ENCODE results near the gene ETFA. TPM values are rescaled to one million over a fixed set of nuclear protein-coding genes. Genes with fewer than 3 reads are reported as not detected.
A peak's percentile ranks its signal among the peaks of the same experiment; 100 is the strongest.

The ETFA gene
- total RNA-seq, 4 donors from 2014 or later: 90.9 to 233 (median 99.9) TPM

GRCh38 chr15:76196269-76197231, 114.7 kb downstream of the ETFA start:
- H3K36me3 ChIP-seq: no peaks in the 10 kb centered on the region
- no peaks in the 10 kb centered on the region for H3K27me3 ChIP-seq
- TF ChIP-seq CTCF (IDR thresholded peaks at IDR 0.05) (peak in 1 of 4 experiments; percentile 17), POLR2A (IDR thresholded peaks at IDR 0.05) (no peak)
- H3K4me1 ChIP-seq: peaks cover 4 to 6% of the 10 kb centered on the region in 2 donors
- DNase-seq: peak; percentile 87 to 93
- no peak overlapping the region for H3K4me3 ChIP-seq
- H3K27ac ChIP-seq: peak overlapping the region in 1 of 2 donors; percentile 18
- no peaks in the 10 kb centered on the region for H3K9me3 ChIP-seq
- intact Hi-C loops (cut with DNase I; ENCODE audit: low total_unique reads): no loop called here

DNA sequence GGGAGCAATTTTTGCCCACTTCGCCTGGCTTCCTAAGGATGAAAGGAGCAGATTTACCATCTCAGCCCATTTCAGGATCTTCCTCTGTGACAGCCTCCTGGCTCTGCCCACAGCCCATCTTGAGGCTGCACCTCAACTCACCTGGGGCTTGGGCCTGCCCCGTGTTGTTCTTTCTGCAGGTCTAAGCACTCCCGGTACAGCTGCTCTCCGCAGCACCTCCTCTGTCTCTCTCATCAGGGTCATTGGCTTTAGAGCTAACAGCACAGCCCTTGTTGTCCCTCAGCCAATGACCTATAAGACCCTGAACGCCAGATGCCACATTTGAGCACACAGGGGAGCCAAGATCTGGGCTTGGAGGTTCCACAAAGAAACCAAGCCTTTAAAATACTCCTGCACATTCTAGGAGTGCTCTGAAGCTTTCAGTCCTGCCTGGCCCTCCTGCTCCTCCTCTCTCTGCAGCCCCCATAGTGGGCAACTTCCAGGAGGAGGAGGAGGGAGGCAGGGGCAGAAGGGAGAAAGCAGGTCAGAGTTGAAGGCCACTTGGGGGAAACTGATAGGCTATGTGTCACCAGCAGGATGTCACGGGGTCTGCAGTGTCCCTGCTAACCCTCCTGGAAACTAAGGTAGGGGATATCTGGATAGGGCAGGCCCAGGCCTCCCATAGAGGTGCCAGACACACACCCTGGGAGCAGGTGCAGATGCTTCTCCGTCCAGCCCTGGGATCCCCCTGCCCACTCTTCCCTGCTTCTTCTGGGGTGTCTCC, 115.6 kb downstream of the ETFA start:
- Histone ChIP-seq H3K4me3 (no peak overlapping the region), H3K27me3 (no peaks in the 10 kb centered on the region), H3K4me1 (peaks cover 4 to 6% of the 10 kb centered on the region in 2 donors), H3K27ac (peak overlapping the region in 1 of 2 donors; percentile 18), H3K36me3 (no peaks in the 10 kb centered on the region), H3K9me3 (no peaks in the 10 kb centered on the region)
- no peak for DNase-seq
- TF ChIP-seq POLR2A (IDR thresholded peaks at IDR 0.05) (no peak), CTCF (IDR thresholded peaks at IDR 0.05) (no peak)
- intact Hi-C loops (cut with DNase I; ENCODE audit: low total_unique reads): no loop called here

GRCh38 chr15:76193934-76194333, 117.3 kb downstream of the ETFA start:
- DNase-seq: no peak
- H3K9me3 ChIP-seq: no peaks in the 10 kb centered on the region
- TF ChIP-seq CTCF (IDR thresholded peaks at IDR 0.05): no peak
- TF ChIP-seq POLR2A (IDR thresholded peaks at IDR 0.05): no peak
- no peak overlapping the region for H3K4me3 ChIP-seq
- no peaks in the 10 kb centered on the region for H3K27me3 ChIP-seq
- H3K36me3 ChIP-seq: no peaks in the 10 kb centered on the region
- H3K4me1 ChIP-seq: peaks cover 4 to 6% of the 10 kb centered on the region in 2 donors
- no peak overlapping the region for H3K27ac ChIP-seq
- intact Hi-C loops (cut with DNase I; ENCODE audit: low total_unique reads): no loop called here

DNA sequence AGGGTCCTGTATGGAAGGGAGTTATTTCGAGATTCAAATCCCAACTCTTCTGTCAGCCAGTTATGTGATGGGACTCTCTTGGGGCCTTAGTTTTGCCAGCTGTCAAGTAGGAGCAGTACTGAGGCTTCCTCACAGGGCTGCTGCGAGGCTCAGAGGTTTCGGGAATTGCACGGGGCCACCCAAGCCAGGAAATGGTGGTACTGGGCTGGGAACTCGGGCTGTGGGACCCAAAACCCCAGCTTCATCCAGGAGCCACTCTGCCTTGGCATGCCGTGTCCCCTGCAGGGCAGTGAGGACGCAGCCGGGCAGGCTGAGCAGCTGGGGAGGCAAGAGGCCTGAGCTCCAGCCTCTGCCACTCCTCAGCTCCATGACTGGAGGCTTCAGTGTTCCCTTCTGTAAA, 118.6 kb downstream of the ETFA start:
- no peaks in the 10 kb centered on the region for H3K27me3 ChIP-seq
- no peaks in the 10 kb centered on the region for H3K36me3 ChIP-seq
- intact Hi-C loops (cut with DNase I; ENCODE audit: low total_unique reads): no loop called here
- H3K9me3 ChIP-seq: no peaks in the 10 kb centered on the region
- H3K4me1 ChIP-seq: peaks cover 4 to 6% of the 10 kb centered on the region in 2 donors
- TF ChIP-seq CTCF (IDR thresholded peaks at IDR 0.05) (no peak), POLR2A (IDR thresholded peaks at IDR 0.05) (no peak)
- no peak for DNase-seq
- no peak overlapping the region for H3K4me3 ChIP-seq
- no peak overlapping the region for H3K27ac ChIP-seq

Data from uterus (tissue), 4 donors.